Activated naive CD8-positive, alpha-beta T cell treated with anti-CD3 and anti-CD28 coated beads for 36 hours (primary cell): ENCODE measurements around the gene ZNF550. TPM values are rescaled to one million over a fixed set of nuclear protein-coding genes. Genes with fewer than 3 reads are reported as not detected.
"Not testable (repeated sequence)": the region's sequence is repeated elsewhere in the genome, so short reads cannot be mapped to it uniquely, and the experiment has no call there.

Source experiments
- DNase-seq: peaks from one replicate; pipeline ENCODE4 v3.0.0; 2021
- H3K27ac Mint-ChIP-seq: one replicate; pipeline ENCODE4 v1.8.0; 2022; ENCODE audit warnings: mild to moderate bottlenecking, moderate library complexity, mixed read lengths
- H3K27me3 Mint-ChIP-seq: one replicate; pipeline ENCODE4 v1.8.0; 2022; ENCODE audit warnings: mild to moderate bottlenecking, mixed read lengths
- H3K36me3 Mint-ChIP-seq: one replicate; pipeline ENCODE4 v1.8.0; 2021; ENCODE audit warnings: mild to moderate bottlenecking, mixed read lengths
- H3K4me1 Mint-ChIP-seq: one replicate; pipeline ENCODE4 v1.8.0; 2021; ENCODE audit warnings: mixed read lengths
- H3K4me3 Mint-ChIP-seq: one replicate; pipeline ENCODE4 v1.8.0; 2022; ENCODE audit warnings: mild to moderate bottlenecking, moderate library complexity, mixed read lengths
- H3K9me3 Mint-ChIP-seq: one replicate; pipeline ENCODE4 v1.8.0; 2022; ENCODE audit warnings: mixed read lengths
- total RNA-seq, 2 experiments: library from RNA; stranded (reverse); gene quantifications; one replicate each; pipeline ENCODE4 v1.2.3, GENCODE V29; 2021

ZNF550 gene
- total RNA-seq, 2 experiments from 2014 or later: 10.9 to 11.4 TPM

DNA sequence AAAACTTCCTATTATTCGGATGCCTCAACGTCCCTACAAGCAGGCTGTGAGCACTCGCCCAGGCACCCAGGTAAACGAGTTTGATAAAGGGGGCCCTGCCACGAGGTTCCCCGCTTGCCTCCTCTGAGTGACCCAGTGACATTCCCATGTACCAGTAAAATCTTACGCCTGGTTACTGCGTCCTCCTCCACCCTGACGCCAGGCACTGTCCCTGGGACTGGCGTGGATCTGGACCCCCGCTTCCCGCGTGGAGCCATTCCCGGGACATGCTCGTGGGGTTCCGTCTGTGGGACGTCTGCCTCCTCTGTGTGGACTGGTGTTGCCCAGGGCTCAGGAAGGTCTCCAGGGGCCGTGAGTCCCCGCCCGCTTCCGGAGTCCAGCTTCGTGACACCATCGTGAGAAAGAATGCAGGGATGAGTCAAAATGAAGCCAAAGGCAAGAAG lies 407 bp upstream of the ZNF550 start:
- H3K4me3 Mint-ChIP-seq: peak overlapping the region; percentile 94
- peaks cover 31% of the 10 kb centered on the region for H3K9me3 Mint-ChIP-seq
- DNase-seq: peak; percentile 5
- peaks cover 55% of the 10 kb centered on the region for H3K36me3 Mint-ChIP-seq
- H3K27ac Mint-ChIP-seq: peak overlapping the region; percentile 92
- H3K4me1 Mint-ChIP-seq: peaks cover 29% of the 10 kb centered on the region
- peaks cover 5% of the 10 kb centered on the region for H3K27me3 Mint-ChIP-seq

DNA sequence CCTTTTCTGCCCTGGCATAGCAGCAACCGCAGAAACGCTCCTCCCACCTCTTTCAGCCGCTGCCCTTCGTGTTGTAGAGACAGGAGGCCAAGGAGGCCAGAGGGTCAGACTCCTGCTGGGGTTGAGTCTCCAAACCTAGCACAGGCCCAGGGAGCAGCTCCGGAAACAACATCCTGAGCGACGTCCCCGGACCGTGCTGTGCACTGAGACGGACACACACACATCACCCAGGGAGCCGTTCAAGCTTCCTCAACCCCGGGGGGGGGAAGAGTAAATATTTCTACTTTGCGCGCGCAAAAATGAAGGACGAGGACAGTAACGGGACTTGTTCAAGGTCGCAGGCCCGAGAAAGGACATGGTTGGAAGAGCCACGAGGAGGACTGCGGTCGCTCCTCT lies 657 bp downstream of the ZNF550 start:
- peak; percentile 24 for DNase-seq
- Mint-ChIP-seq H3K4me1 (peaks cover 29% of the 10 kb centered on the region), H3K9me3 (peaks cover 32% of the 10 kb centered on the region), H3K27ac (peak overlapping the region; percentile 92), H3K27me3 (peaks cover 5% of the 10 kb centered on the region), H3K4me3 (peak overlapping the region; percentile 94), H3K36me3 (peaks cover 65% of the 10 kb centered on the region)

DNA sequence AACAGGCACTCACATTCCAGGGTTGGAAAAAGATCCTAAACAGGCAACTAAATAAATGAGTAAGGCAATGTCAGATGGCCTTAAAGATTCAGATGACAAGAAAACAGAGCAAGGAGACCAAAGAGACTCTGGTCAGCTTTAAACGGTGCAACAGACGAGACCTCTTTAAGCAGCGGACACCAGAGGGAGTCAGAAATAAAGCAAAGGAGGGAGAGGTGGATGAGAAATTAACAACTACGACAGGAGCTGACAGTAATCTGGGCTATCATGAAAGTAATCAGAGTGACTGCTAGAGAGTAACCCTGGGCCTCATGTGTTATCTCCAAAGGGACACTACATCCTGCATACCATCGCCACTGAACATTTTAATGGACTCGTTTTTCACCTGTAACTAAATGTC lies 1.1 kb downstream of the ZNF550 start:
- peaks cover 67% of the 10 kb centered on the region for H3K36me3 Mint-ChIP-seq
- peaks cover 29% of the 10 kb centered on the region for H3K4me1 Mint-ChIP-seq
- no peak for DNase-seq
- H3K27me3 Mint-ChIP-seq: peaks cover 5% of the 10 kb centered on the region
- peak overlapping the region; percentile 94 for H3K4me3 Mint-ChIP-seq
- H3K27ac Mint-ChIP-seq: peak overlapping the region; percentile 92
- H3K9me3 Mint-ChIP-seq: peaks cover 32% of the 10 kb centered on the region

DNA sequence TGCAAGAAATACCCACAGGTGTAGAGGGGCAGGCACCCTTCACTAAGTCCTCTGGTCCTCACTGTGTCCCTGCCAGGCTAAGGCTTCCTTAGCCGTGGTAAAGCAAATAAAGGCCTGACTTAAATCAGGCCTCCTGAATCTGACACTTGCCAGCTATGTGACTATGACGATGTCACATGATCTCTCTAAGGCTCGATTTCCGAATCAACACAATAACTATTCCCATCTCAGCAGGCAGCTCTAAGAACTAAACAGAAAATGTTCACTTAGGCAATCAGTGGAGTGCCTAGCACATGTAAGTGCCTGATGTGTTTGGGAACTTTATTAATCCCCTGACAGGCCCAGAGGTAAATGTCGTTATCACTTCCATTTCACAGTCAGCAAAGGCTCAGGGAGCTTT lies 2.0 kb downstream of the ZNF550 start:
- peaks cover 29% of the 10 kb centered on the region for H3K4me1 Mint-ChIP-seq
- peaks cover 36% of the 10 kb centered on the region for H3K9me3 Mint-ChIP-seq
- H3K4me3 Mint-ChIP-seq: no peak overlapping the region
- H3K27ac Mint-ChIP-seq: no peak overlapping the region
- DNase-seq: no peak
- peaks cover 5% of the 10 kb centered on the region for H3K27me3 Mint-ChIP-seq
- peaks cover 75% of the 10 kb centered on the region for H3K36me3 Mint-ChIP-seq

DNA sequence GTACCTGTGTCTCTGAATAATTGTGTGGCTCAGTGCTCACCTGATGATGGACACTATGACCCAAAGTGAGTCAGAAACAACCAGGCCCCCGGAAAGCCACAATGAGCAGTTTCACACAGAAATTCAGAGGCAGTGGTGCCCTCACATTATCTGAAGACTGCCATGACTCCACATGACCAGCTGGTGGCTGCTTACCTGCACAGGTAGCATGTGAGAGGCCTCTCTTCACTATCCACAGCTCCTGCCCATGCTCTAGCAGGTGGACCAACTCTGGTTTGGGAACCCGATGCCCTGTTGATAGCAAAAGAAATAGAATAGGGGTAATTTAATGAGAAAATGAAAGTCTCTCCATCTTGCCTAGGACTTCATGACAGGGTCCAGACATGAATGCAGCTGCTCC lies 7.2 kb downstream of the ZNF550 start:
- H3K27me3 Mint-ChIP-seq: no peaks in the 10 kb centered on the region
- H3K4me3 Mint-ChIP-seq: no peak overlapping the region
- H3K27ac Mint-ChIP-seq: no peak overlapping the region
- peaks cover 7% of the 10 kb centered on the region for H3K4me1 Mint-ChIP-seq
- H3K9me3 Mint-ChIP-seq: peaks cover 59% of the 10 kb centered on the region
- H3K36me3 Mint-ChIP-seq: peaks cover 99% of the 10 kb centered on the region
- no peak for DNase-seq

DNA sequence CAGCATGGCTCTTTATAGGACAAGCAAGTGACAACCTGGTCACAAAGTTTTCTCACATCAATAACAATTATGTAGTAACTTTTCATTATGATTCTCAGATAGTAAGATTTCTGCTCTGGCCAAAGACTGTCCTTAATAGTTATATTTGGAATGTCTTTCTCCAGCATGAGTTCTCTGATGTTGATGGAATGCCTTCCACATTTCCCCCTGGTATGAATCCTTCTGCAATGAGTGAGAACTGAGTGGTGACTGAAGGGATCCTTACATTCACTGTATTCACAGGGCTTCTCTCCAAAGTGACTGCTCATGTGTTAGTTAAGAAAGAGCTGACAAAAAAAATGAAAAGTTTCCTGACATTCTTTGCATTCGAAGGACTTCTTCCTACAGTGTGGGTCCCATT lies 13.2 kb downstream of the ZNF550 start:
- Mint-ChIP-seq H3K4me1 (no peaks in the 10 kb centered on the region), H3K36me3 (peaks cover 98% of the 10 kb centered on the region), H3K27ac (no peak overlapping the region), H3K9me3 (peaks cover 67% of the 10 kb centered on the region), H3K27me3 (no peaks in the 10 kb centered on the region), H3K4me3 (no peak overlapping the region)
- DNase-seq: no peak

DNA sequence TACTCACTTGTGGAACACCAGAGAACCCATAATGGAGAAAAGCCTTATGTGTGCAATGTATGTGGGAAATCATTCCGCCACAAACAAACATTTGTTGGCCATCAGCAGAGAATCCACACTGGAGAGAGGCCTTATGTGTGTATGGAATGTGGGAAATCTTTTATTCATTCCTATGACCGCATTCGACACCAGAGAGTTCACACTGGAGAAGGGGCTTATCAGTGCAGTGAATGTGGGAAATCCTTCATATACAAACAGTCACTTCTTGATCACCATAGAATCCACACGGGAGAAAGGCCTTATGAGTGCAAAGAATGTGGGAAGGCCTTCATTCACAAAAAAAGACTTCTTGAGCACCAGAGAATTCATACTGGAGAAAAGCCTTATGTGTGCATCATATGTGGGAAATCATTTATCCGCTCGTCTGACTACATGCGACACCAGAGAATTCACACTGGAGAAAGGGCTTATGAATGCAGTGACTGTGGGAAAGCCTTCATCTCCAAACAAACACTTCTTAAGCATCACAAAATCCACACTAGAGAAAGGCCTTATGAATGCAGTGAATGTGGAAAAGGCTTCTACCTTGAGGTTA lies 21.6 kb downstream of the ZNF550 start:
- Mint-ChIP-seq H3K4me1 (no peaks in the 10 kb centered on the region), H3K27ac (no peak overlapping the region)

DNA sequence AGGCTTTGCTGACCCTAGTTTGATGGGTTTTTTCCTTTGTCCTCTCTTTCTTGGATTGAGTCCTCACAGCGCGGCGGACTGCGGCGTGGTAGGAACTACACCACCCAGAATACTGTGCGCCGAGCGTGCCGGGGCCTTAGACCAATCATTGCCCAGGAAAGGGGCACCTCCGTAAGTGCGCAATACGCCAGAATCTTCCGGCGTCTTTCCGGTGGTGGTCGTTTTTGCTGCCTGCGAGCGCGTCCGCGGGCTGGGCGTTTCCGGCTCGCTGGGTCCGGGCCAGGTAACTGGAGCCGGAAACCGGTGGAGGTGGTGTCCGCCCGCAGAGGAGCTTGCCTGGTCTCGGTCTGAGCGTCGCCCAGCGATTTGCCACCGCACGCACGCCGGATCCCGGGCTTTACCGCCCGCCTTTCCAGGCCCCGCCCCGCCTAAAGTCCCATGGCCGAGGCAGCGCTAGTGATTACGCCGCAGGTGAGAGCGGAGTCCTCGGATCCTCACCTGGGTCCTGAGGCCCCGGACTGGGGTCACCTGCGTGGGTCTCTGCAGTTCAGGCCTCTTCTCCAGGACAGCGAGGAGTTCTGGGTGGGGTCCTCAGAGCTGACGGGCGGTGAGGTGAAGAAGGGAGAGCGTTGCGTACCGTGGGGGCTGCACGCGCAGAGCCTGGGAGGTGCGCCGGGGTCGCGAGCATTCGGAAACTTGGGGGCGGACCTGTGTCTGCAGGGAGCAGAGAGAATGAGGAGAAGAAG lies 32.4 kb downstream of the ZNF550 start, which contains the start of gene ZNF549:
ZNF549 (plus strand) TSS at position 221 of the 746 bp plus-strand sequence; CDS start at position 439, 218 bp downstream.
- no peaks in the 10 kb centered on the region for H3K27me3 Mint-ChIP-seq
- H3K4me1 Mint-ChIP-seq: peaks cover 15% of the 10 kb centered on the region
- H3K9me3 Mint-ChIP-seq: peaks cover 28% of the 10 kb centered on the region
- peak; percentile 93 for DNase-seq
- H3K27ac Mint-ChIP-seq: peak within 1 kb of the TSS; percentile 93
- H3K4me3 Mint-ChIP-seq: peak within 1 kb of the TSS; percentile 93
- H3K36me3 Mint-ChIP-seq: peaks cover 48% of the 10 kb centered on the region

More for the DNA sequence above, 21.6 kb downstream of the ZNF550 start:
- no peak overlapping the region for H3K4me3 Mint-ChIP-seq
- no peaks in the 10 kb centered on the region for H3K27me3 Mint-ChIP-seq
- peaks cover 79% of the 10 kb centered on the region for H3K9me3 Mint-ChIP-seq
- DNase-seq: no peak
- H3K36me3 Mint-ChIP-seq: peaks cover 98% of the 10 kb centered on the region

DNA sequence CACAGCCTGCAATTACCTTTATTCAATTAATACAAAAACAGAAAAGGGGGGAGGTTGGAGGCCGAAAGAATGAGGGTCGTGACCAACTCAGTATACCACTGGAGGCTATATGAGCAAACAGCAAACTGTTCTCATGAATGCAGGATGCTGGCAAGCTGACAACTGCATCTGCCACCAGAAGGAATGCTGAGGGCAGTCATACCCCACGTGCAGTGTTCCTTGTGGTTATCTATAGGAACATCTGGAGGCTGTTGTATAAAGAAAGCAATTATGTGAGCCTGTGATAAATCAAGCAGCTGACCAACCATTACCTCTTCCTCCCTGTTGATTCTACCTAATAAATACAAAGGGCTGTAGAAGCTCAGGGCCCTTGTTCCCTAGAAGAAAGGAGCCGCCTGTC lies 41.6 kb downstream of the ZNF550 start:
- not testable (repeated sequence) for H3K27me3 Mint-ChIP-seq, H3K27ac Mint-ChIP-seq, H3K4me3 Mint-ChIP-seq, DNase-seq, H3K4me1 Mint-ChIP-seq
- Mint-ChIP-seq H3K9me3 (peaks cover 27% of the 10 kb centered on the region), H3K36me3 (peaks cover 55% of the 10 kb centered on the region)

DNA sequence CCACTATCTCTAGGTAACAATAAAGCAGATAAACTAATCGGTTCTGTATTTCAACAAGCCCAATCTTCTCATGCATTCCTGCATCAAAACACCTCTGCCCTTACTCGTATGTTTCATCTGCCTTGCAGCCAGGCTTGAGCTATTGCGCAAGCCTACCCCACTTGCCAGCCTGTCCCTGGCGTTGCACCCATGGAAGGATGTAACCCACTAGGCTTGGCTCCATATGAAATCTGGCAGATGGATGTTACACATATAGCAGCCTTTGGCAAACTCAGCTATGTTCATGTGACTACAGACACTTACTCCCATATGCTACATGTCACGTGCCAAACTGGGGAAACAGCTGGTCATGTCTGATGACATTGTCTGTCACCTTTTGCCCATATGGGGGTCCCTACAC lies 44.4 kb downstream of the ZNF550 start:
- H3K36me3 Mint-ChIP-seq: peaks cover 67% of the 10 kb centered on the region
- no peaks in the 10 kb centered on the region for H3K4me1 Mint-ChIP-seq
- no peak for DNase-seq
- H3K9me3 Mint-ChIP-seq: peaks cover 33% of the 10 kb centered on the region
- H3K27me3 Mint-ChIP-seq: no peaks in the 10 kb centered on the region
- no peak overlapping the region for H3K4me3 Mint-ChIP-seq
- no peak overlapping the region for H3K27ac Mint-ChIP-seq

DNA sequence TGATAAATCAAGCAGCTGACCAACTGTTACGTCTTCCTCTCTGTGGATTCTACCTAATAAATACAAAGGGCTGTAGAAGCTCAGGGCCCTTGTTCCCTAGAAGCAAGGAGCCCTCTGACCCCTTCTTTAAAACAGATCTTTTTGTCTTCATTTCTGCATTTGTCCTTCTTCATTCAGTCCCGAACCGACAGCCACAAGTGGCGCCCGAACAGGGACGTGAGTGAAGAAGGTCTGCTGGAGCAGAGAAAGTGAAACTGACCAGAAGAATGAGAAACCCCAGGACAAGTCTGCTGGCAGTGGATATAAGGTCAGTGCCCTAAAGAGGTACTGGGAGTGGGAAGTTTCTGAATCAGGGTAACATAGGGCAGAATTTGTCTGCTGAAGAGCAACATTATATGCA lies 46.8 kb downstream of the ZNF550 start:
- Mint-ChIP-seq H3K9me3 (peaks cover 50% of the 10 kb centered on the region), H3K4me1 (no peaks in the 10 kb centered on the region), H3K27ac (no peak overlapping the region), H3K4me3 (no peak overlapping the region), H3K36me3 (peaks cover 82% of the 10 kb centered on the region), H3K27me3 (no peaks in the 10 kb centered on the region)
- peak; percentile 4 for DNase-seq

DNA sequence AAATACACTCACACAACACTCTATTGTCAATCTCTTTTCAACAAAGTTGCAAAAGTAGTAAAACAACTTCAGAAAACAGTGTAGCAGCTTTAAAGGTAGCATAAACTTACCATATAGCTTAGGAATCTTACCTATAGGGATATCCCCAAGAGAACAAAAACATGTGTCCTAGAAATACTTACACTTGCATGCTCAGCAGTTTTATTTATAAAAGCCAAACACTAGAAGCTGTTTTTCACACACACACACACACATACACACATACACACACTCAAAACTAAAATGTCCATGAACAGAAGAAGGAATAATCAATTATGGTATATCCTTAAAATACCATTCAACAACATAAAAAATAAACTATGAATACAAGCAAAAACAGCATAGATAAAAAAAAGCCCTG lies 48.2 kb downstream of the ZNF550 start:
- H3K27ac Mint-ChIP-seq: no peak overlapping the region
- H3K4me1 Mint-ChIP-seq: no peaks in the 10 kb centered on the region
- H3K9me3 Mint-ChIP-seq: peaks cover 53% of the 10 kb centered on the region
- DNase-seq: no peak
- no peaks in the 10 kb centered on the region for H3K27me3 Mint-ChIP-seq
- H3K4me3 Mint-ChIP-seq: no peak overlapping the region
- peaks cover 82% of the 10 kb centered on the region for H3K36me3 Mint-ChIP-seq

DNA sequence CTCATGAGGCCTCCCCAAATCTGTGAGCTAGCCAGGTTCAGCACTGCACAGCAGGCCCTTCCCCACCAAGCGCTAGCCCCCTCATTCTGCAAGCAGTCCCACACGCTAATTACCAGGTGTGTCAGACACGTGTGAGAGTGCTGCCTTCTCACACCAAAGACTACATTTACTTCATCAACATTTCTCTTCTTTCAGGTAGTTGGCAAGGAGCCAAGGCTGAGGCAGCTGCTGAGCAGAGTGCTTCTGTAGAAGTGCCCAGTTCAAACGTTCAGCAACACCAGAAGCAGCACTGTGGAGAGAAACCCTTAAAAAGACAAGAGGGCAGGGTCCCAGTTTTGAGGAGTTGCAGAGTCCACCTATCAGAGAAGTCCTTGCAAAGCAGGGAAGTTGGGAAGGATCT lies 53.5 kb downstream of the ZNF550 start:
- no peak overlapping the region for H3K27ac Mint-ChIP-seq
- peaks cover 7% of the 10 kb centered on the region for H3K4me1 Mint-ChIP-seq
- H3K9me3 Mint-ChIP-seq: peaks cover 57% of the 10 kb centered on the region
- H3K4me3 Mint-ChIP-seq: no peak overlapping the region
- H3K36me3 Mint-ChIP-seq: peaks cover 90% of the 10 kb centered on the region
- DNase-seq: no peak
- no peaks in the 10 kb centered on the region for H3K27me3 Mint-ChIP-seq

DNA sequence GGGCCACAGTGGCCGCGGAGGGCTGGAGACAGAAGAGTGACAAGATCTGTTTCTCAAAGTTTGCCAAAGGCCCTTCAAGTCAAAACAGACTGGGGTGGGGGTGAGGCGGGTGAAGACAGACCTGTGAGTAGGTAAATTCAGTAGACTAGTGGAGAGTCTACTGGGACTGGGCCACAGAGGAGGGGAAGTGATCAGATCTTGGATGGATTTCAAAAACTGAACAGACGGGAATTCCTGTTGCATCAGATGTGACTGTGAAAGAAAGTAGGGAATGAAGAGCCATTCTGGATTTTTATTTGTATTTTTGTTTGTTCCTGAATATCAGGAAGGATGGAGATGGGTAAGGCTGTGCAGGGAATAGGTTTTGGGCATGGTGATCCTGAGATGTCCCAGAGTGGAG lies 59.3 kb downstream of the ZNF550 start:
- peaks cover 20% of the 10 kb centered on the region for H3K4me1 Mint-ChIP-seq
- H3K27ac Mint-ChIP-seq: peak overlapping the region; percentile 73
- H3K27me3 Mint-ChIP-seq, DNase-seq: not testable (repeated sequence)
- H3K4me3 Mint-ChIP-seq: peak overlapping the region; percentile 90
- H3K36me3 Mint-ChIP-seq: peaks cover 64% of the 10 kb centered on the region
- H3K9me3 Mint-ChIP-seq: peaks cover 42% of the 10 kb centered on the region

DNA sequence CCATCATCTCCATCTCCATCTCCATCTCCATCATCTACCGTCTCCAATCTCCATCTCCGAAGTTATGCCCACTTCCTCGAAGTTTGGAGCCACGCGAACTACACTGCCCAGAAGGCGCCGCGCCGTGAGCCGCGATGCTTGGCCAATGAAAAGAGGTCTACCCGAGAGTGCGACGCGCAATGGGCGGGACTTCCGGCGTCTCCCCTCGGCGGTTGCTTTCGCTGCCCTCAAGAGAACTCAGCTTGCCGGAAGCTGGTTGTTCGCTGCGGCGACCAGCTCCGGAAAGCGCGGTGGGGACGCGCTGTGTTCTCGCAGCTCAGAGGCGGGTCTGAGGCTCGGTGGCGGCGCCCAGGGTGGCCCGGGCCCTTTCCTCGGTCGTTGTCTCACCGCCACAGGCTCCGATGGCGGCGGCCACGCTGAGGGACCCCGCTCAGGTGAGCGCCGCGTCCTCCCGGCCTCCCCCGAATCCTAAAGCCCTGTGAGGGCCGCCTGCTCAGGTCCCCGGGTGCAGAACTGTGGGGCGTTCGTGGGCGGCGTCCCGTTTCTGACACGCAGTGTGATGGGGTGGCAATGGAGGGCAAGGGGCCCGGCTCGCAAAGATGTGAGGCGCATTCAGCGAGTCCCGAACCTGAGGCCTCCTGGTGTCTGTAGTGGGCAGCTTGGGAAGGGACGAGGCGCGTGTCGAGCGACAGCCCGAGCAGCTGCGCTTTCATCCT lies 59.8 kb downstream of the ZNF550 start, which contains the start of gene ZNF773:
ZNF773 (plus strand) TSS at position 259 of the 716 bp plus-strand sequence; CDS start at position 402, 143 bp downstream.
- peak within 1 kb of the TSS; percentile 73 for H3K27ac Mint-ChIP-seq
- DNase-seq: peak; percentile 95
- peaks cover 64% of the 10 kb centered on the region for H3K36me3 Mint-ChIP-seq
- peaks cover 43% of the 10 kb centered on the region for H3K9me3 Mint-ChIP-seq
- peaks cover 20% of the 10 kb centered on the region for H3K4me1 Mint-ChIP-seq
- H3K27me3 Mint-ChIP-seq: not testable (repeated sequence)
- H3K4me3 Mint-ChIP-seq: peak within 1 kb of the TSS; percentile 90
